Measurements from ENCODE around the gene TMEM50B. TPM values are rescaled to one million over a fixed set of nuclear protein-coding genes. Genes with fewer than 3 reads are reported as not detected.

Gene TMEM50B
- total and polyA plus RNA-seq, 8 donors = 20.3 to 97.3 (median 46.8) TPM

DNA sequence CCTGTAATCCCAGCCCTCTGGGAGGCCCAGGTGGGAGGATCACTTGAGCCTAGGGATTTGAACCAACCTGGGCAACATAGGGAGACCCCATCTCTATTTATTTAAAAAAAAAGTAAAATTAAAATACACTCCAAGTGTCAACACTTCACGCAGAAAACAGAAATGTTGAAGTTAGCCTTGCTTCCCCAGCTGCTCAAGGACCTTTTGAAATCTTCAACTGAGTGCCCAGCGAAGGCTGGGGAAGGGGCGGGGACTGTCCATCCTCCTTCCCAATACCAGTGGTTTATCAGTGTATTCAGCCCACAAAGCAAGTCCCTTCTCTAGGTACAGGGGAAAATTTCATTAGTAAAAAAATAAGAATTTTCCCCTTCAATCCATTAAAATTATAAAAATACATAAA is 14.0 kb upstream of the TMEM50B start:
- TF ChIP-seq POLR2AphosphoS5 (IDR thresholded peaks at IDR 0.05) (no peak), POLR2A (IDR thresholded peaks at IDR 0.05) (no peak), EP300 (IDR thresholded peaks at IDR 0.05) (no peak)
- TF ChIP-seq, protein P1, sequence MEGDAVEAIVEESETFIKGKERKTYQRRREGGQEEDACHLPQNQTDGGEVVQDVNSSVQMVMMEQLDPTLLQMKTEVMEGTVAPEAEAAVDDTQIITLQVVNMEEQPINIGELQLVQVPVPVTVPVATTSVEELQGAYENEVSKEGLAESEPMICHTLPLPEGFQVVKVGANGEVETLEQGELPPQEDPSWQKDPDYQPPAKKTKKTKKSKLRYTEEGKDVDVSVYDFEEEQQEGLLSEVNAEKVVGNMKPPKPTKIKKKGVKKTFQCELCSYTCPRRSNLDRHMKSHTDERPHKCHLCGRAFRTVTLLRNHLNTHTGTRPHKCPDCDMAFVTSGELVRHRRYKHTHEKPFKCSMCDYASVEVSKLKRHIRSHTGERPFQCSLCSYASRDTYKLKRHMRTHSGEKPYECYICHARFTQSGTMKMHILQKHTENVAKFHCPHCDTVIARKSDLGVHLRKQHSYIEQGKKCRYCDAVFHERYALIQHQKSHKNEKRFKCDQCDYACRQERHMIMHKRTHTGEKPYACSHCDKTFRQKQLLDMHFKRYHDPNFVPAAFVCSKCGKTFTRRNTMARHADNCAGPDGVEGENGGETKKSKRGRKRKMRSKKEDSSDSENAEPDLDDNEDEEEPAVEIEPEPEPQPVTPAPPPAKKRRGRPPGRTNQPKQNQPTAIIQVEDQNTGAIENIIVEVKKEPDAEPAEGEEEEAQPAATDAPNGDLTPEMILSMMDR (IDR thresholded peaks at IDR 0.05) = no peak
- 71 to 88% (median 83%) methylated on average over 3 of the region's 3 CpGs for WGBS, 5 donors

DNA sequence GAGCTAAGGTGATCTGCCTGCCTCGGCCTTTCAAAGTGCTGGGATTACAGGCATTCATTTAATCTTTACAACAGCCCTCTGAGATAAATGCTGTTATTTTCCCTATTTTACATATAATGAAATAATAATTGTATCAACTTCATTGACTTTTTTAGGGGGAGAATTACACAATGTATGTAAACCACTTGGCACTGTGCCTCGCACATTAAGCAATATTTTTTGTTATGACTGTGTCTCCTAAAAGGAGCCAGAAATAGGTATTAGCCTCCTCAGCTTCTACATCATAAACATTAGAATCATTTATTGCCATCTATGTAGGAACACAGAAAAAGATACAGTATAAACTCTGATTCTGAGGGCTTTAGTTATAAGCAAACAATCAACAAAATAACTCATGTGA is 12.8 kb upstream of the TMEM50B start:
- Histone ChIP-seq H3K36me3 (peaks cover 0 to 3% (median 0%) of the 10 kb centered on the region in 4 donors), H3K27me3 (no peaks in the 10 kb centered on the region), H3K9me3 (no peaks in the 10 kb centered on the region), H3K4me1 (peaks cover 6 to 21% (median 15%) of the 10 kb centered on the region in 4 donors), H3K27ac (peak overlapping the region in 1 of 5 donors; percentile 84), H3K4me3 (no peak overlapping the region)
- no peak for DNase-seq
- intact Hi-C loops (cut with DNase I; ENCODE audit: low total_unique reads) = no loop called here
- TF ChIP-seq POLR2A (IDR thresholded peaks at IDR 0.05) = no peak
- TF ChIP-seq POLR2AphosphoS5 (IDR thresholded peaks at IDR 0.05) = no peak
- no peak for TF ChIP-seq EP300 (IDR thresholded peaks at IDR 0.05)
- TF ChIP-seq, protein P1 (IDR thresholded peaks at IDR 0.05) = no peak
- 43 to 75% (median 65%) methylated on average over 2 of the region's 2 CpGs for WGBS, 5 donors

More for the DNA sequence above, 14.0 kb upstream of the TMEM50B start:
- H3K36me3 ChIP-seq = peaks cover 0 to 2% (median 0%) of the 10 kb centered on the region in 4 donors
- no peaks in the 10 kb centered on the region for H3K27me3 ChIP-seq
- H3K9me3 ChIP-seq = no peaks in the 10 kb centered on the region
- H3K27ac ChIP-seq = no peak overlapping the region
- intact Hi-C loops (cut with DNase I; ENCODE audit: low total_unique reads) = no loop called here
- no peak overlapping the region for H3K4me3 ChIP-seq
- H3K4me1 ChIP-seq = peaks cover 6 to 21% (median 15%) of the 10 kb centered on the region in 4 donors
- no peak for DNase-seq

DNA sequence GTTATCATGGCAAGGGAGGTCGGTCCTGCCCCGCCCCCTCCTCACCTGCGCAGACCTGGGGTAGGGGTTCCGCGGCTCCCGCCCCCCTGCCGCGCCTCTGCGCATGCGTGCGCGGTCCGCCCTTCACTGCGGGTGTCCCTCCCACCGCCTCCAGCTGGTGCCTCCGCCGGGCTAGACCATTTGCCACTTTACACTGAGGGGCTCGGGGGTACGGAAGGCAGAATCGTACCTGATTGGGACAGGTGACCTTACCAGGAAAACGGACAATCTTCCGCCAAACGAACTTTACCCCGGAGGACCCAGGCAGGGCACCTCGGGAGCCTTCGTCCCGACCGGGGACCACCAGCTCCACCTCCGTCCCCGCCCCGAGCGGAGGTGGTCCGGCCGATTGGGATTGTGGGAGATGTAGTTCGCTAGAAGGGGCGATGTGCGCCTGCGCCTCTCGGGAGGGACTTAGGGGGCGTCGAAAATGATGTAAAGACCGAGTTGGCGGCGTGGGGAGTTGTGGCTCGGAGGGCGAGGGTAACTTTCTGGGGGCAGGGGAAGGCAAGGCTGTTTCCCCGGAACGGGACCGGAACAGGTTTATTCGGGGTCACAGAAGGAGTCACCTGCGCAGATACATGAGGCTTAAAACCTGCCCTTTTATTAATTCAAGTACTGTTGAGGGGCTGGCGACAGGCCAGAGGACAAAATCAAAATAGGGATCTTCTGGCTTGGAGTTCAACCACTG is 11.8 kb upstream of the TMEM50B start, which contains the start of gene DNAJC28:
Gene DNAJC28, minus strand, starts transcription at position 344 of the 730 bp plus-strand sequence. CDS start 2,323 bp downstream, outside the sequence.
- intact Hi-C loops (cut with DNase I; ENCODE audit: low total_unique reads) = no loop called here
- Histone ChIP-seq H3K9me3 (no peaks in the 10 kb centered on the region), H3K27ac (peak within 1 kb of the TSS; percentile 59 to 84 (median 82)), H3K27me3 (no peaks in the 10 kb centered on the region), H3K36me3 (peaks cover 0 to 3% (median 0%) of the 10 kb centered on the region in 4 donors), H3K4me3 (peak within 1 kb of the TSS; percentile 62 to 83 (median 73)), H3K4me1 (peaks cover 6 to 21% (median 15%) of the 10 kb centered on the region in 4 donors)
- WGBS, 5 donors = 0 to 1% (median 0%) methylated on average over 31 to 52 of the region's 52 CpGs
- peak; percentile 94 to 98 for DNase-seq
- TF ChIP-seq, protein P1 (IDR thresholded peaks at IDR 0.05) = peak in 1 of 7 experiments; percentile 16
- TF ChIP-seq POLR2A (IDR thresholded peaks at IDR 0.05) (no peak), POLR2AphosphoS5 (IDR thresholded peaks at IDR 0.05) (peak in 2 of 3 donors; percentile 66 to 82), EP300 (IDR thresholded peaks at IDR 0.05) (no peak)

DNA sequence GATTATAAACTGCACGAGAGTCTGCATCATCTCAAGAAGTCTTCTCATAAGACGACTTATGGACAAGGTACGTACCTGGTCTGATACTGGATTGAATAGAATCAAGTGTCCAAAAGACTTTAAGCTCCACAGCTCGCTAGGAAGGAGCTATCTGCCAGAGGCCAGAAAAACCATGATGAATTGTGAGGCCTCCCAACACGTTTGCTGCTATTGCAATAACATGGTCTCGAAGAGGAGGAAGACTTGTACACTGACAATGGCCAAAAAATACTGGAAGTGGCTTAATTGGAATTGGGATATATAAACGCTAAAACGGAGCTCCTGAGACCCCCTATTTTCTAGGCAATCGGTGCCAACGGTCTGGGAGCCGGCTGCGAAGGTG is 11.2 kb upstream of the TMEM50B start:
- TF ChIP-seq POLR2A (IDR thresholded peaks at IDR 0.05) (no peak), EP300 (IDR thresholded peaks at IDR 0.05) (no peak), POLR2AphosphoS5 (IDR thresholded peaks at IDR 0.05) (no peak)
- TF ChIP-seq, protein P1 (IDR thresholded peaks at IDR 0.05) = no peak
- intact Hi-C loops (cut with DNase I; ENCODE audit: low total_unique reads) = no loop called here
- 4 to 11% (median 8%) methylated on average over 11 to 12 of the region's 12 CpGs for whole genome bisulfite sequencing, 5 donors
- Histone ChIP-seq H3K36me3 (peaks cover 0 to 3% (median 0%) of the 10 kb centered on the region in 4 donors), H3K4me1 (peaks cover 6 to 21% (median 15%) of the 10 kb centered on the region in 4 donors), H3K27me3 (no peaks in the 10 kb centered on the region), H3K9me3 (no peaks in the 10 kb centered on the region), H3K4me3 (peak overlapping the region; percentile 62 to 83 (median 73)), H3K27ac (peak overlapping the region; percentile 59 to 84 (median 82))
- no peak for DNase-seq

Measured in stomach (tissue), 9 donors.